GM19035 (cell line): Measurements from ENCODE around the gene GRIN2A.

Experiments
- ATAC-seq: cut with Tn5 transposase; IDR thresholded peaks from one replicate; pipeline ENCODE4 v1.9.1; 2021; ENCODE audit not compliant: unreplicated experiment

Gene GRIN2A

DNA sequence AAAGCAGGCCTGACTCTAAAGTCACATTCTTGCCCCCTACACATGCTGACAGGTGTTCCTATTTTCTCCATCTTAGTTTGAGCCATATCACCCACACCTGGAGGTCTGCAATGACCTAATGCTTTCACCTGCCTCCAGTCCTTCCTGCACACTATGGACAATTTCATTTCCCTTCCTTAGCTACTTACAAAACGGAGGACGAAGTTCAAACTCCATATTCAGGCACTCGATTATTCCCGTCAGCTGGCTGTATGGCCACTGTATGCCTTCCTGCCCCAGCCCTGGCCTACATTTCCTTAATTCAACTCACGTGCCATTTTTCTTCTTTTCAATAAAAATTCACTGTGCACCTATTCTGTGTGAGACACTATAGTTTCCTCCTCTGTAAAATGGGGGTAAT, 44.9 kb downstream of the GRIN2A start:
- no peak for ATAC-seq

DNA sequence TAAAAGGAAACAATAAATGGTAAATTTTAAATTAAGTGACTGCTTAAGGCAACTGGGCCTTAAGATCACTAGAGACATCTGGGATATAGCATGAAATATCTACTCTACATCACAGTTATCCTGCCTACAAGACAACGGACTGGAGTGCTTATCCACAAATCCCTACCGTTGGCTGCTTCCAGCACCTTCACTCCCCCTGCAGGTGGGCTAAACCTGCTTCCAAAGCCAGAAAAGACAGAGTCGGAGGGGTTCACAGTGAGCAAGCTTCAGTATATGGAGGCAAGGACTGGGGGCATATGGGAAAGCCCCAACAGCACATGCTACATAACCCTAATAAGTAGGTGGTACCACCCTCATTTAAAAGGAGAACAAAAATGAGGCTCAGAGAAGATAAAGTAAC, 45.3 kb downstream of the GRIN2A start:
- no peak for ATAC-seq

DNA sequence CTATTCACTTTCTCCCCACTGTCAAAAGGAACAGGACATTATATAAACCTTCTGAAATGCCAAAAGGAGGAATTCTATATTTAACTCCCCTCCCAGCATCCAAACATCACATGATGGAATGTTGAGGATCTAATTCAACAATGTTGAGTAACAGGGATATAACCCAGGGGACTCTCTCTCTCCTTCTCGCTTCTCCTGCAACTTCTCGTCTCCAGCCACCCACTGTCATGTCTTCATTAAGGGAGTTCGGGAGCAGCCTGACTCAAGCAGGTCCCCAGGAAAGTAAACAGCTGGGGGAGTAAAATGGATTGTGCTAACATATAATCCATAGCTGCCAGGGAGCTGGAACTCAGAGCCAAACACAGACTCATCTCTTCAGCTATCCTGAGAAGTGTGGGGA, 51.7 kb downstream of the GRIN2A start:
- no peak for ATAC-seq

DNA sequence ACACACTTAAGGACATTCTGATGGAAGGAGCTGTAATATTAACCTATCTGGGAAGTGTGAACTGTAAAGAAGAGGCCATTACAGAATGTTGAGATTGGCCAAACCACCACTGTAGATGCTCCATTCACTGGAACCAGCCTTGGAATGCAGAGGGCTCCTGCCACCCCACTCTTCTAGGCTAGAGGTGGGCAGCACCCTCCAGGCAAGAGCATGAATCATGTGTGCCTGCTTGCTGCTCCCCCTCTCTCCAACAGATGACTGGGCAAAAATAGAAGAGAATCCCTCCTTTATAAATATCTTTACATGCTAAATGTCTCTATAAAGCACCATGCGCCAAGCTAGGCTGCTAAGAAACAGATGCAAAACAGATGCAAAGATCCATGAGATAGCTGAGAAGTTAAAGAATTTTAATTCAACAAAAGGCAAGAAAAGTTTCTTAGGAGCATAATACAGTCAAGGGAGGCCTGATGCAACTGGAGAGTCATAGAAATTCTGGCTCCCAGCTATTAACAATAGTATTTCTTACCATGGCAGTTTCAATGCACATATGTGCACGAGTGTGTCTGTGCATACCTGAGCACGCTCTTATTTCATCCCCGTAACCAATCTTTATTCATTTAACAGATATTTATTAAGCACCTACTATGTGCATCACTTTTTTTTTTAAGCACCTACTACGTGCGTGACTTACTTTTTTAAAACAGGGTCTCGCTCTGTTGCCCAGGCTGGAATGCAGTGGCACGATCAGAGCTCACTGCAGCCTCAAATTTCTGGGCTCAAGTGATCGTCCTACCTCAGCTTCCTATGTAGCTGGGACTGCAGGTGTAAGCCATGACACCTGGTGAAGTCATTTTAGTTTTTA, 53.6 kb downstream of the GRIN2A start:
- ATAC-seq = no peak

DNA sequence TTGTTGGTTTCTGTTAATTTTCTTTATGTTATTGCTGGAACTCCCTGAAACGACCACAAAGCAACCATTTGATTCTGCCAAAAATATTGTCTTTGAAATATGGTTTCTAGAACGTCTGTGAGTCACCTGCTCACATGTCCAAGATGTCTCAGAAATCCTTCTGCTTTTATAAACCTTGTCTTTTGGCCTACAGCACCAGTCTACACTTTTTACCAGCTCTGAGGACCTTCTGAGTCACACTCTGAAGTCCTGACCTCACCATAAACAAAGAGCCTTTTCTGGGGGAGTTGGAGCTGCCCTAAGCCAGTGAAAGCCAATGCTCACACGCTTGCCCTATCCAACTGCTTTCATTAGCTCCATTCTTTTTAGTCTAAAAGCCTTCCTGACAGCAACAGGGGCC, 55.5 kb downstream of the GRIN2A start:
- no peak for ATAC-seq

DNA sequence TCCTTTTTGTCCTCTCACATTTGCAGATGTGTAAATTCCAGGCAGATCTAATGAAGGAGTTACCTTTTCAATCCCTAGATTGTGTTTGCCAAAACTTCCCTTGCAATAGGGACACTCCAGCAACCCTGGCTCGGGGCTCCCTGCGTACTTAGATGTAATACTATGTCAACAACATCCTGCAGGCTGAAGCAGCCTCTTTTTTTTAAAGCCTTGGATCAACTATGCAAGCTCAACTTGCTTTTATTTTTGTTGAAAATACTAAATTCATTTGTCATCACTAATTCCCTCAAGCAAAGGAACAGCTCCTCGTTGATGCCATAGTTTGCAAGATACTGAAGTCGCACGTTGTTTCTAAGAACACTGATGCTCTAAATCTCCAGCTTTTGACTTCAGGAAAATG, 59.1 kb downstream of the GRIN2A start:
- ATAC-seq = no peak

DNA sequence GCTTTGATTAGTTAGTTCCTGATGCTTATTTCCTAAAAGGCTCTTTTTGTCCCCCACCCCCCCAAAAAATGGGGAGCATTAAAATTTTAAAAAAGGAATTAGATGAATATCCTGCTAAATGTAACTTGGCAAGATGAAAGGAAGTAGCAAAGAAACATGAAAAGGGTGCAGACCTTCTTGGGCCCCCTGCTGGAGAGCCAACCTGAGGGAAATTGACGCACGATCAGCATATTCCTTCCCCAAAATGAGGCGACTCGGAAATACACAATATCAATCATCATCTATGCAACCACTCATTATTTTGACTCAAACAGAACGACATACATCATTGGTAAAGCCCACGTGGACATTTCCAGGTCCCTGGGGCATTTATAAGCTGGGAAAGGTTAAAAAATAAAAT, 59.7 kb downstream of the GRIN2A start:
- ATAC-seq = no peak

DNA sequence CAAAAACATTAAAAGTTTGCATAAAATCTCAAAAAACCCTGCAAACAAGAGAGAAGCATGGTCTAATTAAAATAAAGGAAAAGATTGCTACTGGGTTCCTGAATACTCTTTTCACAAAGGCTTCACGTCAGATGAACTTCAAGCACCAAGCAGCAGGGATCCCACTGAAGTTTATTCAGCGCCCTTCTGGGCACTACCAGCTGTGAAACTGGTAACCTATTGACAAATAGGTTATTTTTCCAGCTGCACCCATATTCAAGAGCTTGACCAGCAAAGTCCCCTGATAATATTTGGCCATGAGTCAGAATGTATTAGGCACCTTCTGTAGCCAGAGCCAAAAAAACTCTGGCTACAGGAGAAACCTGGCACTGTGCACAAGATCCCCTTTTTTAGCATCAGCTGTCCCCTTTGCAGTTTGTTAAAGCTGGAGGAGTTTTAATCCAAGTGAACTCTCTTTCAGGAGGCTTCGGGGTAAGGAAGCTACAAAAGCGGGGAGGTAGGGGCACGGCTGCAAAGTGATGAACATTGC, 60.3 kb downstream of the GRIN2A start:
- ATAC-seq = no peak

DNA sequence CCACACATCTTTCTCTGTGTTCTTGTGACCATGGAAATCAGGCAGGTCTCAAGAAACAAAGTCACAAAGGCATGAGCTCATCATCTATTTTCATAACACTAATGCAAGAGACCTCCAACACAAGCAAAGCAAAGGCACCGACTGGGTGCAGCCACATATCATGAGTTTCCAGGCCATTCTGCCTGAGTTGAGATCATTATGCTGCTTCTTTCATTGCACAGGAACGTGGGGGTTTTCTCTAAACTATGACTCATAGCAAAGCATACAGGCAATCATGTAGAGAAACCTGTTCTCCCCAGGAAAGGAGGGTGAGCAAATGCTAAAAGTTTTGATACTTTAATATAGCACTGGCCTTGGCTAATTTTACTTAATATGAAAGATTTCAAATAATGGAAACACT, 60.7 kb downstream of the GRIN2A start:
- no peak for ATAC-seq

DNA sequence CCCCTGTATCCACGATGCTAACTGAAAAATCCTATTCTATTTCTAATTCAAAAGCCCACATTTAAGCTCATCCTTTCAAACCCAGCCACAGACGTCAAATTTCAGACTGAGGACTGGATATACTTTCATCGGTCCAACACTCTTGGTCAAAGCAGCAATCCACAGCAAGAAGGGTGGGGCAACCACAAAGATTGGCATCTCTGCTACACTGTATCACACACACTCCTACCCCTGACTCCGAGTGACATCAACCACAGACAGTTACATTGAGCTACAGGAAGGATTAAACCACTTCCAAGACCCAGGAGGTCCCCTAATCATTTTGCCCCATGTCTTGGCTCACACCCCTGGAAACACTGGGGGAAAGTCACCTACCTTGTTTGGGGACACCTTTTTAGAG, 61.3 kb downstream of the GRIN2A start:
- ATAC-seq = no peak

DNA sequence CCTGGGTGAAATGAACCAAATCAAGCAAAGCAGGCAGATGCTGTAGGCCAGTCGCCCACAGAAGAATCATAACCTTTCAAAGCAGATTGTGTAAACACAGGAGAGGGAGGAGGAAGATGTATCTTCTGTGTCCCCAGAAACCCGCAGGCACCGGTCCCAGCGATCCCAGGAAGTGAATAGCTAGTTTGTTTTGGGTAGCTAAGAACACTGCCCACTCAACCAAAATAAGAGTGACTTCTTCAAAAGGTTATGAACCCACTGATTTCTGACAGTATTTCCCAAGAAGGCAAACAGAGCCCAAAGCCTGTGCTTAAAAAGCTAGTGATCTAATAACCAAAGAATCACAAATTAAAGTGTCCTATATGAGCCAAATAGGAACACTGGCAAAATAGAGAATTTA, 67.8 kb downstream of the GRIN2A start:
- no peak for ATAC-seq

DNA sequence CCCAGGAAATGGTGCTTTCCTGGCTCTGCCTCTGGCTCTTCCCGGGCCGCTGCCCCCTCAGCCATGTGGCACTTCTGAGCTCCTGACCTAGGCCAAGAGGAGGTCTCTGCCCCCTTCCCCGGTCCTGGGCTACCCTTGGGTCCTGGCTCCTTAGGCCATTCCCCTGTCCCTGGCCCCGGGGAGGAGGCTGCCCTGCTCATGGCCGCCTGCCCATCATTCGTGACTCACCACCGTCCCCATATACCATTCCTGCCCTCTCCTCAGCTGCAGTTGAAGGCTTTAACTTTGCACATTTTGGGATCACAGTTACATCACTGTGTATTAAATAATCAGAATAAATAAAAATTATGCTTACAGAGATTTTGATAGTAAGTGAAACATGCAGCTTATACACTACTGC, 69.0 kb downstream of the GRIN2A start:
- no peak for ATAC-seq

DNA sequence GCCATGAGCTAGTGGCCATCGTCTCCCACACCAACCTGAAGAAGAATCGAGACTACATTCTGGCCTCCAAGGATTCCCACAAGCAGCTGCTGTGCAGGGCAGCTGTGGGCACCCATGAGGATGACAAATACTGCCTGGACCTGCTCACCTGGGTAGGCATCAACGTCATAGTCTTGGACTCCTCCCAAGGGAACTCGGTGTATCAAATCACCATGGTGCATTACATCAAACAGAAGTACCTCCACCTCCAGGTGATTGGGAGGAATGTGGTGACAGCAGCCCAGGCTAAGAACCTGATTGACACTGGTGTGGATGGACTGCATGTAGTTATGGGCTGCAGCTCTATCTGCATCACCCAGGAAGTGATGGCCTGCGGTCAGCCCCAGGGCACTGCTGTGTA, 70.2 kb downstream of the GRIN2A start:
- no peak for ATAC-seq

DNA sequence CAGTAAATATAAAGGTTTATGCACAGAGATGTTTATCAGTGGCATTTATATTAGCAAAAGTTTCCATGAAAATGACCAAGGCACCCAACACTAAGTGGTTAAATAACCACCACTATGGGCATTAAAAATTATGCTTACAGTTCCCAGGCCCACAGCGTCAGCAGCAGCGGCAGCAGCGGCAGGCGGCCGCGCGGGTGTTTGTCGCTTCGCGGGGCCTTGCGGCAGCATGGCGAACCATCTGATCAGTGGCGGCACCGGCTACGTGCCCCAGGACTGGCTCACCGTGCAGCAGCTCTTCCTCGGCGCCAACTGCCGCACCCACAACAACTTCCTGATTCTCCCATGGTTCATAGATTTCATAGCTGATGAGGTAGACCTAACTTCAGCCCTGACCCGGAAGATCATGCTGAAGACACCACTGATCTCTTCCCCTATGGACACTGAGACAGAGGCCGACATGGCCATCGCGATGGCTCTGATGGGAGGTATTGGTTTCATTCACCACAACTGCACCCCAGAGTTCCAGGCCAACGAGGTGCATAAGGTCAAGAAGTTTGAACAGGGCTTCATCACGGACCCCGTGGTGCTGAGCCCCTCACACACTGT, 71.0 kb downstream of the GRIN2A start:
- no peak for ATAC-seq

DNA sequence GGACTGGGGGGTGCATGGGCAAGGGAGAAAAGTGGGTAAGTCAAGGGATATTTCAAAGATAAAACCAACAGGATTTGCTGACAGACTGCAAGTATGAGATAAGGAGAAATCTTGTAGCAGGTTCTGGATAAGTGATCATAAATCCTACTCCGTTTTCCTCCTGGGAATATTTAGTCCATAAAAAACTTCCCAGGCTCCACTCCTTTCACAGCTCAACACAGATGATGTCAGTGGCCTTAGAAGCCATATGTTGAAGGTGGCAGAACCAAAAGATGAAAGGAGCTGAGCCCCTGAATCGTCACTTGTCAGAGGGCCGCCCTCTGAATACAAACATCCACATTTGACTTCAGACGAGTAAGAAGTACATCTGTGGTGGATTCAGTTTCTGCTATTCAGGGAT, 71.7 kb downstream of the GRIN2A start:
- ATAC-seq = no peak

DNA sequence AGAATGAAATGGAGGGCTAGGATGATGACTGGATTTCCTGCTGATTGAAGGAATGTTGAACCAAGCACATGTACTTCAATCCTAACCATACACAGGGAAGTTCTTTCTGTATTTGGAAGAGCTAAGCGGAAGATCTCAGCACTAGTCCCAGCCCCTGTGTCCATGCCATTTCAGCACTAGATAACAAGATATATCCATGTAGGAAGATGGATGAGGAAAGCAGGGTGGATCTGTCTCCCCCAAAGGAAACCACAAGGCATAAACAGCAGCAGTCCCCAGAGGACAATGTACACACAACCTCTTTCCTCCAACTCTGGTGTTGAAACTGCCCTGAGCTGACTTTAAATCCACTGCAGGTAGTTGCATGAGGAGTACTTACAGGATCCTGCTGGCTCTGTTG, 75.1 kb downstream of the GRIN2A start:
- ATAC-seq = no peak

DNA sequence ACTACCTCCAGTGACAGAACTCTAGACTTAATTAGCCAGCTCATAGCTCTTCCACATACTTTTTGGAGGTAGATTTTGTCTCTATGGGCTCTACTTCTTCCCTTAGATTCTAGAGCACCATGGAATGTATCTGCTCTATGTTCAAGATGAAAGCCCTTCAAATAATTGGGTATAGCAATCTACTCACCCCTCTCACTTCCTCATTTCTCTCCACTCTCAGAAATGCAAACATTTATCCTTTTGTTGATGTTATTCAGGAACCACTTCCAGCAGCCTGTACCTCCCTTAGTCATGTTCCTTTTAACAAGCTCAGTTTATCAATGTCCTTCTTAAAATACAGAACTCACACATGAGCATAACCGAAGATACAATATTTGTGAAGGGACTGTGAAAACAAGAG, 78.5 kb downstream of the GRIN2A start:
- ATAC-seq = no peak

DNA sequence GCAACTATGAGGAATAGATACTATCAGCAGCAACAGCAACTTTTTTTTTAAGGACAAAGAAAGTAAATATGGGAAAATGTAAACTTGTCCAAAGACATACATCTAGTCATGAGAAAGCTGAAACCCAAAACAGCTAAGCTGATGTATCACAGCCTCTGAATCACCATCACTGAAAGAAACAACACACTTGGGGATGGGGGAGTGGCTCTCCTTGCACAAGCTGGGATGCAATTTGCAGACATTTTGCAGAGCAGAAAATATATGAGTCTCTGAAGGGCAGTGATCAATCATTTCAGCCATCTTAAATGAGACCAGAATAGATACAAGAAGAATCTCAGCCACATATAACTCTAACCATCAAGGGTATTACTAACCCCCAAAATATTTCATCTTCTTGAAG, 79.1 kb downstream of the GRIN2A start:
- no peak for ATAC-seq

DNA sequence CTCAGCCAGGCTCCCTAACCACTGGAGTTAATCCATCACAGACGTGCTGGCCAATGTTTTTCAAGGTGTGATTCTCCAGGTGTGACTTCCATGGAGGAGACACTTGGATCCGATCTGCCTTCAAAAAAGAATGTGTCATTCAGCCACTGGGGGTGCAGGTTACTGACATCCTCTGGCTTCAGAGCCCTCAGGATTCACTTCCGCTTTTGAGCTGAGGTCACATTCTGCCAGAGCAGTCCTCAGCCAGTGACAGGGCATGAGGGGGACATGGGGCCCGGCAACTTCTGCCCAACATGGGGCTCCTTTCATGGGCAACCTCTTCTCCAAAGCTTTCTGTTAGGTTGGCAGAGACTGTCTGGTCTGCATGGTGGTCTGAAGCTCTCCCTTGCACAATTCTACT, 81.4 kb downstream of the GRIN2A start:
- ATAC-seq = no peak

DNA sequence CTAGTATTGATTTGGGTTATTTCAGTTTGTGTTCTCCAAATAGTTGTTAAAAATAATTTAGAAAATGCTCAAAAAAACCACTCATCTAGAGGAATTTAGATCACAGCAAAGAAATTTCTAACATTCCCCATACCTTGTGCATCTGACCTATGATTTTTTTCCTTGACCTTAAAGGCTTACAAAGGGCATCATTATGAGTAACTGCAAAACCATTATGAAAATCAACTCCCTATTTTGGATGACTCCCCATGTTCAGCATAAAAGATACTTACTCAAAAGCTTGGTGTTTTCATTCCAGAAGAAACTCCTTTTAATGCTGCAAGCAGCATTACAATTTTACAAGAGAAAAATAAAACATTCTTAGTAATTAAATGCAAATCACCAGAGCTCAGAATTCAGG, 83.2 kb downstream of the GRIN2A start:
- ATAC-seq = no peak

DNA sequence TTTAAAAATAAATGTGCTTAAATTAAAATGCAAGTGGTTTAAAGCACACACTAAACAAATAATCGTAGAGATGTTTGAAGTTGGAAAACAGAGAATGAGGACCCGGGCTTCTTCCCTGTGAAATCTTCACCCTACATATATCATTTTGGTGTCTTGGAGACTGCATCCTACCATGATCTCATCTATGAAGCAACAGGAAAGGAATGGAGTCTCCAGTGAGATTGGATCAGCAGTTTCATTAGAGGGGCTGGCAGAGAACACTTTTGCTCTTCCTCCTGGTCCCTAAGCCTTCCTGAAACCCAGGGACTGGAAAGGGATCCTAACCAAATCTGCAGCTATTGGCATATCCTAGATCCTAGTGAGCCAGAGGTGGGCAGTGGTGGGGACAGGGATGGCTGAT, 85.0 kb downstream of the GRIN2A start:
- no peak for ATAC-seq

DNA sequence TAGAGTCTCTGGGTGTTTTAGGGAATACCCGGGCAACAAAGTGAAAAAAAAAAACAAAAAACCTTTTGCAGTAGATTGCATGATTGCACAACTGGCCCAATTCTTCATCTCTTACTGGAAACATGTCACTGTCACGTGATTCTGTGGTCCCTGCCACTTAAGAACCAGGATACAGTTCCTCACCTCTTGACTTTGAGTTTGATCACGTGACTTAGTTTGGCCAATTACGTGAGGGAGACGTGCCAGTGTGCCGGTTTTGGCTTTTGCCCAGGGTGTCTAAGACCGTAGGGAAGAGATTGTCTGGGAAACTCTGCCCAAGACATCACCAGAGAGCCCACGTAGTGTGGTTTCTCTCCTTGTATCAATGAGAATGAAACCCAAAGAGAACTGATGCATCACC, 88.7 kb downstream of the GRIN2A start:
- ATAC-seq = no peak

DNA sequence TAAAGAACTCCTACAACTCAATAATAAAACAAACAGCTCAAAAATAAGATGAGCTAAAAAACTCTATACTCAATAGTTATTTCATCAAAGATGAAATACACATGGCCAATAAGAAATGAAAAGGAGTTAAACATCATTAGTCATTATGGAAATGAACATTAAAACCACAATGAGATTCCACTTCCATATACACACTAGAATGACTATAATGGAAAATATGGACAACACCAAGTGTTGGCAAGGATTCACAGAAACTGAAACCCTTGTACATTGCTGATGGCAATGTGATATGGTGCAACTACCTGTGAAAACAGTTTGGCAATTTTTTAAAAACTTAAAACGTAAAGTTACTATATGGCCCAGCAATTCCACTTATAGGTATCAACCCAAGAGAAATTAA, 91.4 kb downstream of the GRIN2A start:
- no peak for ATAC-seq
